Liver (tissue), 3 donors: ENCODE data around the gene THRB.

Experiments used
- FOXA1 ChIP-seq: IDR thresholded peaks from 2 replicates; pipeline ENCODE4 v1.6.1; 2016; ENCODE audit warnings: antibody characterized with exemption
- GABPA ChIP-seq, 2 donors: IDR thresholded peaks in 1 of 2; conservative IDR thresholded peaks in 1 of 2; 2 replicates each; pipeline ENCODE4 v1.6.1; 2016; ENCODE audit warnings: antibody characterized with exemption in 2 of 2, mild to moderate bottlenecking in 1 of 2, moderate library complexity in 1 of 2
- JUND ChIP-seq, 2 donors: IDR thresholded peaks; 2 replicates each; pipeline ENCODE4 v1.6.1; 2016; ENCODE audit warnings: antibody characterized with exemption in 2 of 2
- RAD21 ChIP-seq, 2 donors: IDR thresholded peaks; 2 replicates each; pipeline ENCODE4 v1.6.1; 2016; ENCODE audit warnings: antibody characterized with exemption in 2 of 2, mild to moderate bottlenecking in 2 of 2
- TAF1 ChIP-seq: conservative IDR thresholded peaks from 2 replicates; pipeline ENCODE4 v1.6.1; 2016; ENCODE audit warnings: antibody characterized with exemption, mild to moderate bottlenecking
- YY1 ChIP-seq: IDR thresholded peaks from 2 replicates; pipeline ENCODE4 v1.6.1; 2016; ENCODE audit warnings: antibody characterized with exemption, mild to moderate bottlenecking
- ZBTB33 ChIP-seq: IDR thresholded peaks from 2 replicates; pipeline ENCODE4 v1.6.1; 2016; ENCODE audit warnings: antibody characterized with exemption
- TF ChIP-seq, protein P1 (sequence below): fragments of 150-350 bp; IDR thresholded peaks from 2 replicates; pipeline ENCODE4 v1.5.1; 2017; ENCODE audit warnings: improper control_type of control experiment, low read depth, low read length; ENCODE audit not compliant: missing input control
- donor health status: healthy.
- donor health status: healthy.

GRCh38 chr3:24401090-24401810 is 93.4 kb downstream of the THRB start:
- TF ChIP-seq TAF1 (no peak), ZBTB33 (no peak), YY1 (peak; percentile 84), JUND (IDR thresholded peaks at IDR 0.05) (no peak), RAD21 (IDR thresholded peaks at IDR 0.05) (peak in 1 of 2 donors; percentile 19), FOXA1 (no peak), GABPA (IDR thresholded peaks at IDR 0.05 in 1 of 2, conservative IDR thresholded peaks at IDR 0.05 in 1 of 2) (no peak)
- TF ChIP-seq, protein P1, sequence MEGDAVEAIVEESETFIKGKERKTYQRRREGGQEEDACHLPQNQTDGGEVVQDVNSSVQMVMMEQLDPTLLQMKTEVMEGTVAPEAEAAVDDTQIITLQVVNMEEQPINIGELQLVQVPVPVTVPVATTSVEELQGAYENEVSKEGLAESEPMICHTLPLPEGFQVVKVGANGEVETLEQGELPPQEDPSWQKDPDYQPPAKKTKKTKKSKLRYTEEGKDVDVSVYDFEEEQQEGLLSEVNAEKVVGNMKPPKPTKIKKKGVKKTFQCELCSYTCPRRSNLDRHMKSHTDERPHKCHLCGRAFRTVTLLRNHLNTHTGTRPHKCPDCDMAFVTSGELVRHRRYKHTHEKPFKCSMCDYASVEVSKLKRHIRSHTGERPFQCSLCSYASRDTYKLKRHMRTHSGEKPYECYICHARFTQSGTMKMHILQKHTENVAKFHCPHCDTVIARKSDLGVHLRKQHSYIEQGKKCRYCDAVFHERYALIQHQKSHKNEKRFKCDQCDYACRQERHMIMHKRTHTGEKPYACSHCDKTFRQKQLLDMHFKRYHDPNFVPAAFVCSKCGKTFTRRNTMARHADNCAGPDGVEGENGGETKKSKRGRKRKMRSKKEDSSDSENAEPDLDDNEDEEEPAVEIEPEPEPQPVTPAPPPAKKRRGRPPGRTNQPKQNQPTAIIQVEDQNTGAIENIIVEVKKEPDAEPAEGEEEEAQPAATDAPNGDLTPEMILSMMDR, result no peak
